HG02588 (cell line): ENCODE measurements around the gene S100A2.
A peak's percentile ranks its signal among the peaks of the same experiment; 100 is the strongest.
"Not testable (repeated sequence)": the region's sequence is repeated elsewhere in the genome, so short reads cannot be mapped to it uniquely, and the experiment has no call there.

Experiments used
- ATAC-seq: cut with Tn5 transposase; IDR thresholded peaks from one replicate; pipeline ENCODE4 v1.9.1; 2021; ENCODE audit warnings: mild to moderate bottlenecking, moderate library complexity; ENCODE audit not compliant: unreplicated experiment

Gene S100A2

DNA sequence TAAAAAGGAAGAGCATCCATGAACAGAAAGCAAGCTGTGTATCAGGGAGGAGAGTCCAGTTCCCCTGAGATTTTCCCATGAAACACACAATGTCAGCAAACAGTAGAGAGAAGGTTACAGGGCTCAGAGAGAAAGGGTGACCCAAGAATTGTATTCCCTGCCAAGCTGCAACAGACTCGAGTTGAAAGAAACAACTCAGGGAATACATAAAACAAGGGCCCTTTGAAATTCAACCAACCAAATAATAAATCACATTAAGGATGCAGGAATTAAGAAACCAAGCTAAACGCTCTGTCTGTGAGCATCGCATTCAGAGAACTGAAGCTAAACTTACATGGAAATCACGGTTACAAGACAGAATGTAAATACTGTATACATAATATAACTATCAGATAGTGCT lies 27.1 kb upstream of the S100A2 start:
- no peak for ATAC-seq

DNA sequence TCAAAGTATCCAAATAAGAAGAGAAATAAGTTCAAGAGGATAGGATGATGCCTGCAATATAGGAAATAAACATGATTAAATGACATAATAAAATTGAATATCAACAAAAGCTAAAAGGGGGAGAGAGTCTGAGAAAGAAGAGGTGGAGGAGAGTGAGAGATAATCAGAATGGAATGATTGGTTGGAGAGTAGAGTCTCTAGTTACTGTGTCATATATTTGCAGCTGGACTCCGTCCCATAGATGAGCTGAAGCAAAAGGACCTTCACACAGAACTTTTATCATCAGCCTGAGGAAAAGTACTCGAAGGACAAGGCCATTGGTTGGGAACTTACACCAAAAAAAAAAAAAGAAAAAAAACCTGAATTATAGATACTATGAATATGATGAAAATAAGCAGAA lies 22.8 kb upstream of the S100A2 start:
- no peak for ATAC-seq

DNA sequence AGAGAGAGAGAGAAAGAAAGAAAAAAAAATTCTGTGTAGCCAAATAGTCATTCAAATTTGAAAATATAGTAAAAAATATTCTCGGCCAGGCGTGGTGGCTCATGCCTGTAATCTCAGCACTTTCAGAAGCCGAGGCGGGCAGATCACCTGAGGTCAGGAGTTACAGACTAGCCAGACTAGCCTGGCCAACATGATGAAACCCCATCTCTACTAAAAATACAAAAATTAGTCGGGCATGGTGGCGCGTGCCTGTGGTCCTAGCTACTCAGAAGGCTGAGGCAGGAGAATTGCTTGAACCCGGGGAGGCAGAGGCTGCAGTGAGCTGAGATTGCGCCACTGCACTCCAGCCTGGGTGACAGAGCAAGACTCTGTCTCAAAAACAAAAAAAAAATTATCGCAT lies 22.4 kb upstream of the S100A2 start:
- not testable (repeated sequence) for ATAC-seq

DNA sequence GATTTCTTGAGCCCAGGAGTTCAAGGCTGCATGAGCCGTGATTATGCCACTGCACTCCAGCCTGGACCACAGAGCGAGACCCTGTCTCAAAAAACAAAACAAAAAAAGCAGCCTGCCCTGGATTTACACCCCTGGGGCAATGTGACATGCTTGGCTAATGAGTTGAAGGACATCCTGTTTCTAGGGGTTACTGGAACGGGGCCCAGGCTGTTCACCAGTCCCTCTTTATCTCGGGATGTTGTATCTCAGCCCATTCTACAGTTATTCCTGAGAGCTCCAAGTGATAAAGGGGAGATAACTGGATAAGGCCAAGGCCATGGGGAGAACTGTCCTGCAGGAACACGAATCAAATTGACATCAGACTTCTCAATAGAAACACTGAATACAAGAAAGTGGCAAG lies 21.7 kb upstream of the S100A2 start:
- ATAC-seq = no peak

DNA sequence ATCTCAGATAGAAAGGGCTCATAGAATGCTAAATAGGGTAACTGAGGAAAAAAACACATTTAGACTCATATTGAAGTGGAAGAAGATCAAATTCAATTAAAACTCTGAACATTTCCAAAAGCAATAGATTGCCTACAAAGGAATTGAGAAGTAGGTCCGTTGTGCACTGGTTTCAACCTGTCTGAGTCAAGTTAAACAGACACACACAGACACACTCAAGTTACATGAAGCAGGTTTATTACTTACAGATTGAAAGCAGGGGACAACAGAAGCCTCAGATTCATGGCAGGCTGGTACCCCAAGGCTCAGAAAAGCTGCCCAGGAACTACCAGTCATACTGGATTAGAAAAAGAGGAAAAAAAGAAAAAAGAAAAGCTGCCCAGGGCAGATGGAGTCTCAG lies 20.7 kb upstream of the S100A2 start:
- ATAC-seq = no peak

DNA sequence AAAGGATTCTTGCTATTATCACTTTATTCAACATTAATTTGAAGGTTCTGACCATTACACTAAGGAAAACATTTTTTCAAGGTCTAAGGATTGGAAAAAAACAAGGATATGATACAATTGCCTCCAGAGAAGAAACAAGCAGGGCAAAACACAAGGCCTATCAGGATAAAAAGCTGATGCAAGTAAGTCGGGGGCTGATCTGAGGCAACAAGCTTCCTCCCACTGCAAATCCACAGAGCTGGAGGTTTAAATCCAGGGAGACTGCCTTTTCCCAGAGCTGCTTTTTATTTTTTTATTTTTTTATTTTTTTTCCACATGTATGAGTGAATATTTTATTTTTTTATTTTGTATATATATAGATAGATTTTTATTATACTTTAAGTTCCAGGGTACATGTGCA lies 19.4 kb upstream of the S100A2 start:
- ATAC-seq = no peak

DNA sequence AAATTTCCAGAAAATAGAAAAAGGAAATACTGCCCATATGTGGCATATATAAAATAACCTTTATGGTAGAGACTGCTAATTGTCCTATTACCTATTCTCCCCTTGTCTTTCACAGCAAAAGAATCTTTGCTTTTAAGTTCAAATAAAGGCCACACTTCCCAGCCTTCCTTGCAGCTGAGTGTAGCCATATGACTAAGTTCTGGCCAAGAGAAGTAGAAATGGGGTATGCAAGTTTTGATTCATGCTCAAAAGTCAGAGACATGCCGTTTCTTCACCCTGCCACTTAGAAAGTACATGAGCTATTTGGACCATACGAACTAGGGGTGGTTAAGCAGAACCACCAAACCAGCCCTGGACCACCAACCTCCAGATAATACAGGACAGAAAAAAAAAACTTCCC lies 18.3 kb upstream of the S100A2 start:
- no peak for ATAC-seq

DNA sequence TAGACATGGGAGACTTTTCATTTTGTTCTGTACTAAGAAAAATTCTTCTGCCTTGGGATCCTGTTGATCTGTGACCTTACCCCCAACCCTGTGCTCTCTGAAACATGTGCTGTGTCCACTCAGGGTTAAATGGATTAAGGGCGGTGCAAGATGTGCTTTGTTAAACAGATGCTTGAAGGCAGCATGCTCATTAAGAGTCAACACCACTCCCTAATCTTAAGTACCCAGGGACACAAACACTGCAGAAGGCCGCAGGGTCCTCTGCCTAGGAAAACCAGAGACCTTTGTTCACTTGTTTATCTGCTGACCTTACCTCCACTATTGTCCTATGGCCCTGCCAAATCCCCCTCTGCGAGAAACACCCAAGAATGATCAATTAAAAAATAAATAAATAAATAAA lies 17.9 kb upstream of the S100A2 start:
- ATAC-seq = not testable (repeated sequence)

DNA sequence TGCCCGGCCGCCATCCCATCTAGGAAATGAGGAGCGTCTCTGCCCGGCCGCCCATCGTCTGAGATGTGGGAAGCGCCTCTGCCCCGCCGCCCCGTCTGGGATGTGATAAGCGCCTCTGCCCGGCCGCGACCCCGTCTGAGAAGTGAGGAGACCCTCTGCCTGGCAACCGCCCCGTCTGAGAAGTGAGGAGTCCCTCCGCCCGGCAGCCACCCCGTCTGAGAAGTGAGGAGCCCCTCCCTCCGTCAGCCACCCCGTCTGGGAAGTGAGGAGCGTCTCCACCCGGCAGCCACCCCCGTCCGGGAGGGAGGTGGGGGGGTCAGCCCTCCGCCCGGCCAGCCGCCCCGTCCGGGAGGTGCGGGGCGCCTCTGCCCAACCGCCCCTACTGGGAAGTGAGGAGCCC lies 17.2 kb upstream of the S100A2 start:
- ATAC-seq = not testable (repeated sequence)

DNA sequence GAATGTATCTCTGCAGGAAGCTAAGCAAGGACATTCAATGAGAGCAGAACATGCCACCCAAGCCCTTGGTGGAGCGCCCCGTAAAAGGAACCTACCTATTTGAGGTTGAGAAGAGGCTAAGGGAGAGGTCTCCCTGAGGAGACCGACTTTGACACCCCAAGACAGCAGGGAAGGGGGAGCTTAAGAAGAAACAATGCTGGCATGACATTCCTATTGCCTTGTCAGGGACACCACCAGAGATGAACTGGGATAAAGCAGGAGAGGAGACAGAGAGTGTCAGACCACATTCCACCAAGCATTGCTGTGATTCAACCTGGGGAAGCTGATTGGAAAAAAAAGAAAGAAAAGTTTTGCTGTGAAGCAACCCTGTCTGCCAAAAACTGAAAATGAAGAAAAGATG lies 13.3 kb upstream of the S100A2 start:
- no peak for ATAC-seq

DNA sequence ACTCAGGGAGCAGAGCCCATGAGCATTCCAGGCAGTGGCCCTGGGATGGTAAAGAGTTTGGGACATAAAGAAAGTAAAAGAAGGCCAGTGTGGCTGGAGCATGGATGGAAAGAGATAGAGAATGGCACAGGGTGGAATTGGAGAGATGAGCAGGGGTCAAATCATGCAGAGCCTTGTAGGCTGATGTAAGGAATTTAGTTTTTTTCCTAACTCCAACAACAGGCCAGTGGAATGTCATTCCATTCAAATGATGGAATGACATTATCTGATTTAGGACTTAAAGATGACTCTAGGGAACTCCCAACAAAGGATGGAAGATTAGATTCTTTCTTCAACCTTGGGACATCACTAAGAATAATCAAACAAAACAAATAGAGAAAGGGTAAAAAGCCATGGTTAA lies 12.8 kb upstream of the S100A2 start:
- no peak for ATAC-seq

DNA sequence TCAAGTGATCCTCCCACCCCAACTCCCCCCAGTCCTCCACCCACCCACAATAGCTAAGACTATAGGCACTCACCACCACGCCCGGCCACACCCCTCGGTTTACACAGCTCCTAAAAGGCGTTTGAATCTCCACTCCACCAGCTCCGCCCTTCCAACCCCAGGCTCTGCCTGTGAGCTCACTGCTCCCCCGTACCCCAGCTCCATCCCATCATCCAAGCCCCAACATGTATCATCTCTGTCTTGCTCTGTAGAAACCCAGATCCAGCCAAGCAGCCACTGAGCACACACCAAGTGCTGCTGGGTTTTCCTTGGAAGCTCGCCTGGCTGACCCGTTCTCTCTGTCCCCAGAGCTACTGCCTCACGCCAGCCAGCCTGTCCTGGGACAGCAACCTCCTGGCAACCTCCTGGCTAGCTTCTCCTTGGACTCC lies 12.0 kb upstream of the S100A2 start:
- ATAC-seq = no peak

DNA sequence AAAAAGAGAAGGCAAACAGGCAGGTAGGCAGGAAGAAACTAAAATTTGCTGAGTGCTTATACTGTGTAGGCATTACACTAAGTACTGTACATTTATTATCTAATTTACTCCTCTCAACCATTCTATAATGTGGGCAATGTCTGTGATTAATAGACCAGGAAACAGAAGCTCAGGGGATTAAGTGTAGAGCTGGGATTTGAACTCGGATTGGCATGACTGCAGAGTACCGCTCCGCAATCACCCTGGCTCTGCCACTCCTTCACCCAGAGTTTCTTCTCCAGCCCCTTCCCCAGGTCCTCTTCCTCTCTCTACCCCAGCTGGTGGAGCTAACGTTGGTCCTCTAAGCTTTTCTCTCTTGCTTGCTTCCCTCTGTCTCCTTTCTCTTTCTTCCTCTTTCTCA lies 11.5 kb upstream of the S100A2 start:
- ATAC-seq = no peak

DNA sequence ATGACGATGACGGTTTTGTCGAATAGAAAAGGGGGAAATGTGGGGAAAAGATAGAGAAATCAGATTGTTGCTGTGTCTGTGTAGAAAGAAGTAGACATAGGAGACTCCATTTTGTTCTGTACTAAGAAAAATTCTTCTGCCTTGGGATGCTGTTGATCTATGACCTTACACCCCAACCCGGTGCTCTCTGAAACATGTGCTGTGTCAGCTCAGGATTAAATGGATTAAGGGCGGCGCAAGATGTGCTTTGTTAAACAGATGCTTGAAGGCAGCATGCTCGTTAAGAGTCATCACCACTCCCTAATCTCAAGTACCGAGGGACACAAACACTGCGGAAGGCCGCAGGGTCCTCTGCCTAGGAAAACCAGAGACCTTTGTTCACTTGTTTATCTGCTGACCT lies 9.9 kb upstream of the S100A2 start:
- ATAC-seq = not testable (repeated sequence)

DNA sequence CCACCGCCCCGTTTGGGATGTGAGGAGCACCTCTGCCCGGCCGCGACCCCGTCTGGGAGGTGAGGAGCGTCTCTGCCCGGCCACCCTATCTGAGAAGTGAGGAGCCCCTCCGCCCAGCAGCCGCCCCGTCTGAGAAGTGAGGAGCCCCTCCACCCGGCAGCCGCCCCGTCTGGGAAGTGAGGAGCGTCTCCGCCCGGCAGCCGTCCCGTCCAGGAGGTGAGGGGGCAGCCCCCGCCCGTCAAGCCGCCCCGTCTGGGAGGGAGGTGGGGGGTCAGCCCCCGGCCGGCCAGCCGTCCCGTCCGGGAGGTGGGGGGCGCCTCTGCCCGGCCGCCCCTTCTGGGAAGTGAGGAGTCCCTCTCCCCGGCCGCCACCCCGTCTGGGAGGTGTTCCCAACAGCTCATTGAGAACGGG lies 9.4 kb upstream of the S100A2 start:
- not testable (repeated sequence) for ATAC-seq

DNA sequence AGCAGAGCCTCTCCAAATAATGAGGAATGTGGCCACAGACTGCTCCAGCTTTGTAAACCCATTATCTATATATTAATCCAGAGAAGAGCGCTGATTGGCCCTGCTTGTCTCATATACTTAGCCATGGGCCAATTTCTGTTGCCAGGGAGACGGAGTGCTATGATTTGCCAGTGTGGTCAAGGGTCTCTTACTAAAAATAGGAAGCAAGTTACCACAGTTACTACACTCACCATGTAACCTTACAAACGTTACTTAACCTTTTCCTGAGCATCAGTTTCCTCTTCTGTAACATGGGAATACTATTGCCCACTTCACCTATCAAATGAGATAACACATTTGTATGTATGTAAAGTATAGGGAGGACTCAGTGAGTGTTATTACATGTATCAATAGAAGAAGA lies 7.7 kb upstream of the S100A2 start:
- ATAC-seq = no peak

DNA sequence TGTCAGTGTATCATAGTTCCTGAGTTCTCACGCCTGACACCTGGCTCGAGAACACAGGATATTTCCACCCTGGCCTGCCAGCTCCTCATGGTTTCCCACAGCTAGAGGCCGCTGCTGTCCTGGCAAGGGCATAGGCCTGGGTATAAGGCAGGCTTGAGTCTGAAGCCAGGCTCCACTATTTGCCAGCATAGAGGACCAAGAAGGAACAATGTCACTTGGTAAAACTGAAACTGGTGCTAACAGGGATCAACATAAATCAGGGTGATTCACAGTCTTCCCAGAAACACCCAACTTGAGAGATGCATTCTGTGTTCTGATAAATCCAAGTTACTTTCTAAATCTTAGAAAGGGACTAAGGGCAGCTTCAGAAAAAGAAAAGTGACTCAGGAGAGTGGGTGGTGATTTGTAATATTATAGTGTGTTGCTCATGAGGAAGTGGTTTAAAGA lies 6.9 kb upstream of the S100A2 start:
- ATAC-seq = peak; percentile 59

DNA sequence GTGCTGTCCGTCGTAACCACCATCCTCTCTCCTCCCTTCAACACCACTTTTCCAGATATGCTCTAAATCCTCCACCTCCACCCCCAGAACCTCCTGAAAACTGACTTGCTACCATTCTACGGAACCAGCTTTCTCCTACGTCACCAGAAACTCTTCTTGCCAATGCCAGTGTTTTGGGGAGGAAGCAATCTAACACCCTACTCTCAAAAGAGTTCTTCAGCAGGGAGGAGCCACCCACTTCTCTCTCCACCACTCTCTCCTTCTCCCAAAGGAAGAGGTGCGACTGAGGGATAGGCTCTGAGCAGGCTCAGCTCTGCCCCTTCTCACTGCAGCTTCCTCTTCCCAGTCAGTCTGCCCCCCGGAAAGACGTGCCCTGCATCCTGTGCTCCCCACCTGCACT lies 6.1 kb upstream of the S100A2 start:
- ATAC-seq = no peak

DNA sequence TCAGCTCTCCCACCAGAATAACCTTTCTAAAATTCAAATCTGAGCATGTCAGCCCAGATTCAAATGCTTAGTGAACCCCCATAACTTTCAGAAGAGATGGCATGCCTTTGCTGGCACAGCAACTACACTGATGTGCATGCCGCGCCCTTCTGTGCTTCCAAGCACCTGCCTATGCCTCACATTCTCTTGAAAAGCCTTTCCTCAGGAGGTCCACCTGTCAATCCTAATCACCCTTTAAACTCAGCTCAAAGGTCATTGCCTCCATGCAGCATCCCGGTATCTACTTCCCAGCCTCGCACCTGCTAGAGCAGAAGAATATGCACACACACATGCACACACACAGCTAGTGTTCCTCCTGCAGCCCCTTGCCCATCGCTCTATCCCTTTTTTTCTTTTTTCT lies 5.2 kb upstream of the S100A2 start:
- ATAC-seq = no peak

DNA sequence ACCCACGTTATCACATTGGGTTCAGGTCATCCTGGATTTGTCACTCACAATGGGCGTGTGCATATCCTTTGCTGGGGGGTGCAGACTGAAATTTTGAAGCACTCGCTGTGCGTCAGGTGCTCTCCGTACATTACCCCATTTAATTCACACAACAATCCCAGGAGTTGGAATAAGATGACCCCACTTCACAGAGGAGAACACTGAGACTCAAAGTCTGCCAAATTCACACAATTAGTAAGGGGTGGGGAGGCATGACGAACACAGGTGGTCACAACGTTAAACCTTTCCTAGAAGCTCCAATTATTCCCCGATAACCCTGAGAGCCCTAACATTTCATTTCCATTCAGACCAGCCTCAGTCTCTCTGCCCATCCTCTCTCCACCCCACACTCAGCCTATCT lies 3.8 kb upstream of the S100A2 start:
- no peak for ATAC-seq

DNA sequence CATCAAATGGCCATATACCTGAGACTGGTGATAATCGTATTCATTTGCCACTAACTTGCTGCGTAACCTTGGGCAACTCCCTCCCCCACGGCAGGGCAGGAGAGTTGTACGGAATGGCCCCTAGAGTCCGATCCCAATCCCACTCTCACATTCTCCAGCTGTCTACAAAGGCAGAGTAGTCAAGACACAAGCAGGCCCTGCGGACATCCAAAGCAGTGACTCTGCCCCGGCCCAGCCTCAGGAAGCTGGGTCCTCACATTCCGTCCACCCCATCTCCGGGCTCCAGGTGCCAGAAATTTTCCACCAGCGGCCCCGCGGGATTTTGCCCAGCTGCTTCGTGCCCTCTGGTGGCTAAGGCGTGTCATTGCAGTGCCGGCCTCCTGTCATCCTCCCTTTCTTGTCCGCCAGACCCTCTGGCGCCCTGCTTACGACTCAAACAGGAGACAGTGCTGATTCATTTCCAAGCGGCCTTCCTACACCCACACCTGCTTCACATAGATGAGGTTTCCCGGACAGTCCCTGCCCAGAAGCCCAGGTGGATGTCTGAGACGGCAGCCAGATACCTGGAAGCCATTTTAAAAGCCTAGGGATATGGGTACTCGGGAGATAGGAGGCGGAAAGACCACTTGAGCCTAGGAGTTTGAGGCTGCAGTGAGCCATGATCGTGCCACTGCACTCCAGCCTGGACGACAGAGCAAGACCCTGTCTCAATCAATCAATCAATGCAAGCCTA lies 2.9 kb upstream of the S100A2 start:
- ATAC-seq = no peak

DNA sequence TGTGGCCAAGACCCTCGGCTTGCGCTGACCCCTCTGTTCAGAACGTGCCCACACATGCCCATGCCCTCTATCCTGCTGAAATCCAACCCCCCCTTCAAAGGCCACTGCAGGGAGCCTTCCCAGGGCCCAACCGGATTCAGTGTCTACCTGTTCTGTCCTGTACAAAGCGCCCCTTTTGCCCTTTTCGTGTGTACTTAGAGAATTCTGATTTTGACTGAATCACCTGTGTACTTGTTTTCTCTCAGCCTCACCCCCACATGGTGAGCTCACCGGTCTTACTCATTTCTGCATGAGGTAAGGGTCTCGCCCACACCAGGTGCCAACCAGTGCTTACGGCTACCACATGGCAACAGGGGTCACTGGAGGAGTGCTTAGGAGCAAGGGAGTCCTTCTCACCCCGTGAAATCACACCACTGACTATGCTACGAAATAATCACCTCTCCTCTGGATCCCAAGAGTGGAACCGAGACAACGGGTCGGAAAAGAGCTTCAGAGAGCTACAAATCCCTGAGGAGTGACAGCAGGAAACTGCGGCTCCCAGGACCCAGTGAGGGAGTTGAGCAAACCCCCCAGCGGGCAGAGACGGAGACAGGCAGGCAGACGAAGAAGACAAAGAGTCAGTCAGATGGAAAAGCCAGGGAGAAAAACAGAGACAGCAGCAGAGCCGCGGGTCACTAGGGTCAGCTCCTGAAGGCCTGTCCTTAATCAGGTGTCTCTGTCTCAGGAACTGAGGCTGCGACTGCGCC lies 2.1 kb upstream of the S100A2 start:
- no peak for ATAC-seq
